Right atrium auricular region (tissue), 2 donors: Measurements from ENCODE around the gene DOLK. TPM values are rescaled to one million over a fixed set of nuclear protein-coding genes. Genes with fewer than 3 reads are reported as not detected.
A peak's percentile ranks its signal among the peaks of the same experiment; 100 is the strongest.

Experiments
- DNase-seq: peaks from one replicate; pipeline ENCODE4 v3.0.0-alpha.2; 2019; ENCODE audit warnings: low spot score
- H3K27ac ChIP-seq, 2 donors: fragments of 200-600 bp; sonication (generic); 1 replicate in 1 of 2; 2 replicates in 1 of 2; pipeline ENCODE4 v1.5.1; 2016 to 2019
- H3K27me3 ChIP-seq, 2 donors: fragments of 200-600 bp; sonication (generic); one replicate each; pipeline versions ENCODE4 v1.5.1 to v1.6.0; 2017 to 2019
- H3K36me3 ChIP-seq: fragments of 200-600 bp; sonication (generic); one replicate; pipeline ENCODE4 v1.5.1; 2016
- H3K4me1 ChIP-seq, 2 donors: fragments of 200-600 bp; sonication (generic); one replicate each; pipeline versions ENCODE4 v1.5.1 to v1.6.0; 2017 to 2019
- H3K4me3 ChIP-seq, 2 donors: fragments of 200-600 bp; sonication (generic); 1 replicate in 1 of 2; 2 replicates in 1 of 2; pipeline ENCODE4 v1.5.1; 2017 to 2019; ENCODE audit warnings: mild to moderate bottlenecking in 1 of 2, moderate library complexity in 1 of 2
- H3K9me3 ChIP-seq, 2 donors: fragments of 200-600 bp; sonication (generic); one replicate each; pipeline ENCODE4 v1.5.1; 2019
- total RNA-seq, 2 donors: library from RNA; depleted of rRNA; stranded (reverse); fragments of >200 nt; gene quantifications; one replicate each; pipeline ENCODE4 v1.1.0, GENCODE V29; 2016
- TF ChIP-seq, protein P1 (sequence below), 2 donors: fragments of 200-600 bp; sonication (generic); IDR thresholded peaks; one replicate each; pipeline ENCODE4 v1.5.1; 2019; ENCODE audit warnings: antibody characterized with exemption in 2 of 2

DOLK gene
- total RNA-seq, 2 donors from 2014 or later = 13.9 to 14.4 TPM

GRCh38 chr9:128903079-128903461 lies 44.3 kb downstream of the DOLK start:
- no peak for DNase-seq
- Histone ChIP-seq H3K4me1 (peaks cover 0 to 67% of the 10 kb centered on the region in 2 donors), H3K9me3 (no peaks in the 10 kb centered on the region), H3K27me3 (no peaks in the 10 kb centered on the region), H3K36me3 (peaks cover 19% of the 10 kb centered on the region), H3K27ac (peak overlapping the region; percentile 56 to 67), H3K4me3 (no peak overlapping the region)
- TF ChIP-seq, protein P1, sequence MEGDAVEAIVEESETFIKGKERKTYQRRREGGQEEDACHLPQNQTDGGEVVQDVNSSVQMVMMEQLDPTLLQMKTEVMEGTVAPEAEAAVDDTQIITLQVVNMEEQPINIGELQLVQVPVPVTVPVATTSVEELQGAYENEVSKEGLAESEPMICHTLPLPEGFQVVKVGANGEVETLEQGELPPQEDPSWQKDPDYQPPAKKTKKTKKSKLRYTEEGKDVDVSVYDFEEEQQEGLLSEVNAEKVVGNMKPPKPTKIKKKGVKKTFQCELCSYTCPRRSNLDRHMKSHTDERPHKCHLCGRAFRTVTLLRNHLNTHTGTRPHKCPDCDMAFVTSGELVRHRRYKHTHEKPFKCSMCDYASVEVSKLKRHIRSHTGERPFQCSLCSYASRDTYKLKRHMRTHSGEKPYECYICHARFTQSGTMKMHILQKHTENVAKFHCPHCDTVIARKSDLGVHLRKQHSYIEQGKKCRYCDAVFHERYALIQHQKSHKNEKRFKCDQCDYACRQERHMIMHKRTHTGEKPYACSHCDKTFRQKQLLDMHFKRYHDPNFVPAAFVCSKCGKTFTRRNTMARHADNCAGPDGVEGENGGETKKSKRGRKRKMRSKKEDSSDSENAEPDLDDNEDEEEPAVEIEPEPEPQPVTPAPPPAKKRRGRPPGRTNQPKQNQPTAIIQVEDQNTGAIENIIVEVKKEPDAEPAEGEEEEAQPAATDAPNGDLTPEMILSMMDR (IDR thresholded peaks at IDR 0.05) = no peak

- Histone ChIP-seq H3K36me3 (peaks cover 14% of the 10 kb centered on the region), H3K27ac (peak overlapping the region; percentile 56 to 67), H3K4me1 (peaks cover 0 to 68% of the 10 kb centered on the region in 2 donors), H3K4me3 (no peak overlapping the region), H3K9me3 (no peaks in the 10 kb centered on the region), H3K27me3 (no peaks in the 10 kb centered on the region)
- DNase-seq = no peak
- TF ChIP-seq, protein P1 (IDR thresholded peaks at IDR 0.05) = no peak
Measured at GRCh38 chr9:128902351-128903078, 44.9 kb downstream of the DOLK start.

GRCh38 chr9:128901822-128902221 lies 45.6 kb downstream of the DOLK start:
- Histone ChIP-seq H3K36me3 (peaks cover 16% of the 10 kb centered on the region), H3K4me3 (no peak overlapping the region), H3K9me3 (no peaks in the 10 kb centered on the region), H3K4me1 (peaks cover 0 to 61% of the 10 kb centered on the region in 2 donors), H3K27me3 (no peaks in the 10 kb centered on the region), H3K27ac (peak overlapping the region; percentile 56 to 67)
- no peak for DNase-seq
- TF ChIP-seq, protein P1 (IDR thresholded peaks at IDR 0.05) = no peak

GRCh38 chr9:128901379-128901778 lies 46.0 kb downstream of the DOLK start:
- DNase-seq = no peak
- H3K36me3 ChIP-seq = peaks cover 17% of the 10 kb centered on the region
- H3K27me3 ChIP-seq = no peaks in the 10 kb centered on the region
- no peaks in the 10 kb centered on the region for H3K9me3 ChIP-seq
- H3K4me1 ChIP-seq = peaks cover 0 to 57% of the 10 kb centered on the region in 2 donors
- TF ChIP-seq, protein P1 (IDR thresholded peaks at IDR 0.05) = no peak
- H3K4me3 ChIP-seq = no peak overlapping the region
- peak overlapping the region; percentile 56 to 67 for H3K27ac ChIP-seq

GRCh38 chr9:128899566-128900322 lies 47.7 kb downstream of the DOLK start:
- Histone ChIP-seq H3K4me1 (peaks cover 0 to 57% of the 10 kb centered on the region in 2 donors), H3K27me3 (no peaks in the 10 kb centered on the region), H3K27ac (peak overlapping the region; percentile 44 to 73), H3K9me3 (no peaks in the 10 kb centered on the region), H3K4me3 (no peak overlapping the region), H3K36me3 (peaks cover 29% of the 10 kb centered on the region)
- TF ChIP-seq, protein P1 (IDR thresholded peaks at IDR 0.05) = no peak
- no peak for DNase-seq
